Pancreas (tissue), 10 donors: ENCODE results near the gene BCR. TPM values are rescaled to one million over a fixed set of nuclear protein-coding genes. Genes with fewer than 3 reads are reported as not detected.
A peak's percentile ranks its signal among the peaks of the same experiment; 100 is the strongest.

Experiments
- ATAC-seq, 4 donors: fragments of 200-7000 bp; cut with Tn5 transposase; one replicate each; pipeline versions ENCODE4 v1.8.0 to v1.9.1; 2020; ENCODE audit warnings: mild to moderate bottlenecking in 4 of 4, moderate library complexity in 4 of 4
- DNase-seq, 6 donors: peaks; one replicate each; pipeline ENCODE4 v3.0.0-alpha.2; 2020
- FAIRE-seq: peaks from 2 replicates; lab custom pipeline; 2012; peaks lifted over from hg19 to GRCh38; lab: Jason Lieb, UNC
- H3K27ac ChIP-seq, 4 donors: fragments of 200-600 bp; sonication (generic); 1 replicate in 3 of 4; 2 replicates in 1 of 4; pipeline versions ENCODE4 v1.5.0 to v1.8.0; 2020
- H3K27me3 ChIP-seq, 4 donors: fragments of 200-600 bp; one replicate each; pipeline ENCODE4 v1.8.0; 2021
- H3K36me3 ChIP-seq, 3 donors: fragments of 200-600 bp; sonication (generic) in 1 of 3; one replicate each; pipeline versions ENCODE4 v1.5.0 to v1.8.0; 2020 to 2021
- H3K4me1 ChIP-seq, 3 donors: fragments of 200-600 bp; one replicate each; pipeline ENCODE4 v1.8.0; 2021
- H3K4me3 ChIP-seq, 4 donors: fragments of 200-600 bp; sonication (generic) in 2 of 4; one replicate each; pipeline versions ENCODE4 v1.5.0 to v1.8.0; 2020 to 2021
- H3K9me3 ChIP-seq, 4 donors: fragments of 200-600 bp; one replicate each; pipeline ENCODE4 v1.8.0; 2021
- CTCF ChIP-seq, 4 donors: fragments of 200-600 bp; sonication (generic) in 3 of 4; IDR thresholded peaks; one replicate each; pipeline versions ENCODE4 v1.5.0 to v1.8.0; 2021; ENCODE audit warnings: antibody characterized with exemption in 4 of 4
- WGBS, 2 donors: extraction: QIAGEN DNeasy Blood & Tissue Kit; methylation state at CpG; one replicate each; pipeline ENCODE4 v1.1.7; 2013; 5-methylcytosine and 5-hydroxymethylcytosine counted together
- intact Hi-C, 3 donors: fragments of 100-400 bp; cut with DNase I; formaldehyde crosslinking; loops; one replicate each; pipeline versions ENCODE4 v1.11.1 to v1.14.2; 2022
- polyA plus RNA-seq, 2 donors: library from polyadenylated mRNA; stranded (reverse); fragments of 200-250 nt; gene quantifications; one replicate each; pipeline ENCODE4 v1.2.3, GENCODE V29; 2013
- total RNA-seq, 6 donors: library from RNA; stranded (reverse); fragmentation: NEBNext Ultra II Directional in 4 of 6; extraction: Animal tissue kit (Norgen Biotek cat#: 25700) in 4 of 6; gene quantifications; one replicate each; pipeline versions ENCODE4 v1.2.1 to v1.2.4, GENCODE V29; 2021 to 2023
- donor health status: healthy with polysubstance abuse.
- donor health status: DM: no; HTN: no; CAD: no; lungs with moderate emphysema.
- donor health status: DM: no; HTN: no; CAD: no.
- donor health status: control.
- donor health status: control.
- donor health status: Bipolar disorder and iron deficiency.
- donor health status: DM: yes; HTN: yes; CAD: no.
- donor health status: DM: no; HTN: no; CAD: no.
- donor health status: DM: no; HTN: no; CAD: no.
- donor health status: DM: yes; HTN: yes; CAD: no.

The BCR gene
- total and polyA plus RNA-seq, 8 donors: 15.5 to 35.9 (median 18.1) TPM

GRCh38 chr22:23204541-23205157 lies 24.3 kb downstream of the BCR start:
- no peaks in the 10 kb centered on the region for H3K9me3 ChIP-seq
- DNase-seq (peak; percentile 58 to 91 (median 78)), ATAC-seq (peak; percentile 71 to 83 (median 78)), FAIRE-seq (no peak)
- no peak overlapping the region for H3K4me3 ChIP-seq
- intact Hi-C loops: no loop called here
- peak overlapping the region in 2 of 4 donors; percentile 19 to 47 for H3K27ac ChIP-seq
- peaks cover 18 to 39% (median 19%) of the 10 kb centered on the region in 3 donors for H3K4me1 ChIP-seq
- 7 to 11% methylated on average over 11 of the region's 11 CpGs for WGBS, 2 donors
- H3K36me3 ChIP-seq: no peaks in the 10 kb centered on the region
- TF ChIP-seq CTCF (IDR thresholded peaks at IDR 0.05): no peak
- no peaks in the 10 kb centered on the region for H3K27me3 ChIP-seq

- H3K9me3 ChIP-seq: no peaks in the 10 kb centered on the region
- H3K4me3 ChIP-seq: no peak overlapping the region
- H3K36me3 ChIP-seq: no peaks in the 10 kb centered on the region
- 65 to 67% methylated on average over 9 of the region's 9 CpGs for WGBS, 2 donors
- H3K27me3 ChIP-seq: no peaks in the 10 kb centered on the region
- ATAC-seq (peak; percentile 50 to 67 (median 66)), FAIRE-seq (no peak), DNase-seq (peak in 3 of 6 donors; percentile 58 to 73 (median 61))
- H3K27ac ChIP-seq: peak overlapping the region in 2 of 4 donors; percentile 19 to 47
- TF ChIP-seq CTCF (IDR thresholded peaks at IDR 0.05): no peak
- H3K4me1 ChIP-seq: peaks cover 16 to 33% (median 18%) of the 10 kb centered on the region in 3 donors
- intact Hi-C loops: no loop called here
Observed at GRCh38 chr22:23205339-23206049, 25.2 kb downstream of the BCR start.

GRCh38 chr22:23206915-23207314 lies 26.6 kb downstream of the BCR start:
- no peaks in the 10 kb centered on the region for H3K9me3 ChIP-seq
- intact Hi-C loops: no loop called here
- no peak for FAIRE-seq

GRCh38 chr22:23207729-23208393 lies 27.6 kb downstream of the BCR start:
- Histone ChIP-seq H3K4me3 (no peak overlapping the region), H3K9me3 (no peaks in the 10 kb centered on the region), H3K27ac (no peak overlapping the region), H3K36me3 (no peaks in the 10 kb centered on the region), H3K27me3 (no peaks in the 10 kb centered on the region), H3K4me1 (peaks cover 9 to 21% (median 9%) of the 10 kb centered on the region in 3 donors)
- DNase-seq: no peak
- no peak for TF ChIP-seq CTCF (IDR thresholded peaks at IDR 0.05)
- 87 to 91% methylated on average over 11 of the region's 11 CpGs for WGBS, 2 donors
- FAIRE-seq: no peak
- ATAC-seq: peak in 2 of 4 donors; percentile 19 to 47
- intact Hi-C loops: no loop called here

More at GRCh38 chr22:23206915-23207314, 26.6 kb downstream of the BCR start:
- no peak overlapping the region for H3K4me3 ChIP-seq
- DNase-seq: no peak
- H3K36me3 ChIP-seq: no peaks in the 10 kb centered on the region
- H3K4me1 ChIP-seq: peaks cover 9 to 21% (median 11%) of the 10 kb centered on the region in 3 donors
- no peaks in the 10 kb centered on the region for H3K27me3 ChIP-seq
- TF ChIP-seq CTCF (IDR thresholded peaks at IDR 0.05): no peak
- ATAC-seq: no peak
- H3K27ac ChIP-seq: no peak overlapping the region
